GM23338 (cell line): ENCODE measurements around the gene BICRAL. TPM values are rescaled to one million over a fixed set of nuclear protein-coding genes. Genes with fewer than 3 reads are reported as not detected.

Source experiments
- ATAC-seq: fragments of 200-7000 bp; cut with Tn5 transposase; 3 replicates; pipeline ENCODE4 v1.9.1; 2020
- DNase-seq: peaks from one replicate; pipeline ENCODE4 v3.0.0-alpha.2; 2015; ENCODE audit warnings: low spot score
- H2AFZ ChIP-seq: fragments of 200-600 bp; sonication (generic); 2 replicates; pipeline ENCODE4 v1.8.0; 2016; ENCODE audit warnings: antibody characterized with exemption, mild to moderate bottlenecking, moderate library complexity
- H3F3A ChIP-seq: fragments of 200-600 bp; sonication (generic); replicated peaks from 2 replicates; pipeline ENCODE4 v1.8.0; 2017; ENCODE audit warnings: antibody characterized with exemption, mixed run types, low read depth
- H3K27ac ChIP-seq: fragments of 200-600 bp; sonication (generic); 2 replicates; pipeline ENCODE4 v1.6.1; 2016; ENCODE audit warnings: low read depth
- H3K27me3 ChIP-seq: fragments of 200-600 bp; sonication (generic); 2 replicates; pipeline ENCODE4 v1.8.0; 2016; ENCODE audit warnings: mild to moderate bottlenecking, mixed run types, moderate library complexity; ENCODE audit not compliant: insufficient read depth
- H3K36me3 ChIP-seq: fragments of 200-600 bp; sonication (generic); 2 replicates; pipeline ENCODE4 v1.8.0; 2016; ENCODE audit warnings: mild to moderate bottlenecking; ENCODE audit not compliant: insufficient read depth
- H3K4me1 ChIP-seq: fragments of 200-600 bp; sonication (generic); 2 replicates; pipeline ENCODE4 v1.8.0; 2016; ENCODE audit warnings: mild to moderate bottlenecking, moderate library complexity; ENCODE audit not compliant: insufficient read depth
- H3K4me2 ChIP-seq: fragments of 200-600 bp; sonication (generic); 2 replicates; pipeline ENCODE4 v1.7.1; 2017; ENCODE audit warnings: mixed run types
- H3K4me3 ChIP-seq: fragments of 200-600 bp; sonication (generic); 2 replicates; pipeline ENCODE4 v1.6.1; 2016; ENCODE audit warnings: mixed run types
- H3K79me2 ChIP-seq: fragments of 200-600 bp; sonication (generic); replicated peaks from 2 replicates; pipeline ENCODE4 v1.8.0; 2017; ENCODE audit warnings: mild to moderate bottlenecking; ENCODE audit not compliant: insufficient read depth
- H3K9me2 ChIP-seq: fragments of 200-600 bp; sonication (generic); 2 replicates; pipeline ENCODE4 v1.8.0; 2017; ENCODE audit not compliant: insufficient read depth
- H4K20me1 ChIP-seq: fragments of 200-600 bp; sonication (generic); replicated peaks from 2 replicates; pipeline ENCODE4 v1.8.0; 2017; ENCODE audit warnings: mild to moderate bottlenecking; ENCODE audit not compliant: insufficient read depth
- H3K27ac Mint-ChIP-seq: 2 replicates; pipeline ENCODE4 v1.8.0; 2020; ENCODE audit warnings: inconsistent platforms, mild to moderate bottlenecking, moderate library complexity, mixed read lengths
- H3K27me3 Mint-ChIP-seq: 3 replicates; pipeline ENCODE4 v1.8.0; 2022; ENCODE audit warnings: low read depth, mild to moderate bottlenecking, moderate library complexity, mixed read lengths, inconsistent platforms; ENCODE audit not compliant: insufficient read depth, poor library complexity
- H3K36me3 Mint-ChIP-seq: 3 replicates; pipeline ENCODE4 v1.8.0; 2021; ENCODE audit warnings: low read depth, mild to moderate bottlenecking, inconsistent platforms, moderate library complexity, mixed read lengths
- H3K4me1 Mint-ChIP-seq: 3 replicates; pipeline ENCODE4 v1.8.0; 2020; ENCODE audit warnings: mild to moderate bottlenecking, inconsistent platforms, mixed read lengths
- H3K4me3 Mint-ChIP-seq: 3 replicates; pipeline ENCODE4 v1.8.0; 2021; ENCODE audit warnings: moderate library complexity, mild to moderate bottlenecking, inconsistent platforms, mixed read lengths
- H3K9me3 Mint-ChIP-seq: 3 replicates; pipeline ENCODE4 v1.8.0; 2020; ENCODE audit warnings: moderate library complexity, mild to moderate bottlenecking, inconsistent platforms, mixed read lengths
- CREB1 ChIP-seq: fragments of 250-450 bp; sonication (Bioruptor Pico); IDR thresholded peaks from 2 replicates; pipeline ENCODE4 v1.5.0; 2020; ENCODE audit warnings: low read depth, mild to moderate bottlenecking, moderate library complexity
- ETS1 ChIP-seq: IDR thresholded peaks from 2 replicates; pipeline ENCODE4 v1.6.1; 2016; ENCODE audit warnings: antibody characterized with exemption
- EZH2 ChIP-seq: fragments of 200-600 bp; sonication (generic); IDR thresholded peaks from one replicate; pipeline ENCODE4 v1.8.0; 2017; ENCODE audit warnings: antibody characterized with exemption, mild to moderate bottlenecking, low read depth; ENCODE audit not compliant: unreplicated experiment
- EZH2phosphoT487 ChIP-seq: fragments of 200-600 bp; sonication (generic); IDR thresholded peaks from one replicate; pipeline ENCODE4 v1.8.1; 2018; ENCODE audit warnings: antibody characterized with exemption; ENCODE audit not compliant: unreplicated experiment
- JUNB ChIP-seq: IDR thresholded peaks from one replicate; pipeline ENCODE4 v1.6.1; 2016; ENCODE audit warnings: antibody characterized with exemption; ENCODE audit not compliant: unreplicated experiment
- NANOG ChIP-seq: IDR thresholded peaks from 2 replicates; pipeline ENCODE4 v1.6.1; 2016; ENCODE audit warnings: antibody characterized with exemption, borderline replicate concordance
- POLR2AphosphoS5 ChIP-seq: IDR thresholded peaks from 2 replicates; pipeline ENCODE4 v1.6.1; 2016; ENCODE audit warnings: antibody characterized with exemption, low read depth
- STAT1 ChIP-seq: IDR thresholded peaks from one replicate; pipeline ENCODE4 v1.6.1; 2016; ENCODE audit warnings: antibody characterized with exemption; ENCODE audit not compliant: unreplicated experiment
- ZNF114 ChIP-seq: fragments of 250-450 bp; sonication (Bioruptor Pico); IDR thresholded peaks from 2 replicates; pipeline ENCODE4 v1.5.0; 2020; ENCODE audit warnings: mild to moderate bottlenecking, moderate library complexity
- ZNF331 ChIP-seq: fragments of 250-450 bp; sonication (Bioruptor Pico); IDR thresholded peaks from 2 replicates; pipeline ENCODE4 v1.5.0; 2020; ENCODE audit warnings: low read depth, mild to moderate bottlenecking, moderate library complexity
- polyA plus RNA-seq: library from polyadenylated mRNA; unstranded; fragments of >200 nt; fragmentation: Nextera tagmentation; extraction: Ambion mirVana; gene quantifications from 2 replicates; pipeline ENCODE4 v1.2.1, GENCODE V29; 2016
- total RNA-seq: library from RNA; depleted of rRNA; stranded (reverse); fragments of >200 nt; shearing (Covaris generic); gene quantifications from 2 replicates; pipeline ENCODE4 v1.2.3, GENCODE V29; 2014
- TF ChIP-seq, protein P1 (sequence below): IDR thresholded peaks from one replicate; pipeline ENCODE4 v1.6.1; 2018; ENCODE audit warnings: antibody characterized with exemption; ENCODE audit not compliant: unreplicated experiment
- TF ChIP-seq, protein P2 (sequence below): fragments of 250-450 bp; sonication (Bioruptor Pico); IDR thresholded peaks from 2 replicates; pipeline ENCODE4 v1.5.0; 2020; ENCODE audit warnings: mild to moderate bottlenecking, moderate library complexity
- TF ChIP-seq, protein P3 (sequence below), 2 experiments: fragments of 200-600 bp in 1 of 2; sonication (generic) in 1 of 2; conservative IDR thresholded peaks; 2 replicates each; pipeline versions ENCODE4 v1.5.1 to v1.6.1; 2016 to 2017; ENCODE audit warnings: antibody characterized with exemption in 2 of 2, low read depth in 2 of 2, mild to moderate bottlenecking in 2 of 2, moderate library complexity in 1 of 2

BICRAL gene
- total and polyA plus RNA-seq, 2 experiments from 2014 or later = 3.4 to 11.7 TPM

DNA sequence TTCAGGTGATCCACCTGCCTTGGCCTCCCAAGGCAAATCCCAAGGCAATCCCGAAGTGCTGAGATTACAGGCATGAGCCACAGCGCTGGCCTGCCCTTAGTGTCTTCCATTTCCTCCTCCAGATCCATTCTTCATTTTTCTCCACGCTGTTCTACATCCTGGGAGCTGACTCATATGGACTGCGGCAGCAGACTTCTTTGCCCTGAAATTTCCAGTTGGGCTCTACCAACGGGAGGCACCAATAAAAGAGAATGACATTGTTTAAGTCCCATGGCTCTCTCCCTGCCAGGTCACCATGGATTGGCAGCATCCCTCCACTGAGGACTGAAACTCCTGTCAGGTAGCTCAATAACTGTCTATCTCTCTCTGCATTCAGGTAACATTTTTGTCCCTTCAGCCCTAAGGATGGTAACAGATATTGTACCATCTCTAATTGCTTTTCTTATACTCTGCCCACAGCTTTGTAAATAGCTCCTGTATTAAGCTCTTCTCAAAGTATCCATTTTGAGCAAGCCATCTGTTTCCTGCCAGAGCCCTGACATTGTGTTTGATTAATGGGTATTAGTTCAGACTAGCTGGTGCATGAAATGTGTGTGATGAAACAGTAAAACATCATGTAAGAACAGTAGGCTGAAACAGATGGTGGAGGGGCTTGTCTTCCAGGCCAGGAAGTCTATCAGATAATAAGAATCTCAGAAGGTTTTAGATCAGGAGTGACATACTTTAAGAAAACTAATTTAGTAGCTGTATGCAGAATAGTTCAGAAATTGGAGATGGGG lies 39.5 kb upstream of the BICRAL start:
- Histone ChIP-seq H3K79me2 (peaks cover 25% of the 10 kb centered on the region), H3K4me3 (no peak overlapping the region), H3K4me1 (no peaks in the 10 kb centered on the region), H3K27ac (no peak overlapping the region), H2AFZ (no peak overlapping the region), H4K20me1 (peaks cover 11% of the 10 kb centered on the region; the same call in 1 of the 2 replicates), H3K36me3 (no peaks in the 10 kb centered on the region), H3K27me3 (no peaks in the 10 kb centered on the region), H3F3A (peaks cover 9% of the 10 kb centered on the region; the same call in 1 of the 2 replicates), H3K9me2 (no peaks in the 10 kb centered on the region), H3K4me2 (no peak overlapping the region)
- Mint-ChIP-seq H3K27me3 (peaks cover 7% of the 10 kb centered on the region), H3K4me3 (no peak overlapping the region), H3K4me1 (peaks cover 7% of the 10 kb centered on the region), H3K27ac (no peak overlapping the region), H3K9me3 (no peaks in the 10 kb centered on the region; the same call in 2 of the 3 replicates), H3K36me3 (peaks cover 5% of the 10 kb centered on the region)
- ATAC-seq (no peak), DNase-seq (no peak)
- TF ChIP-seq ETS1 (no peak), ZNF114 (CRISPR knock-in tag) (no peak), STAT1 (no peak), CREB1 (CRISPR knock-in tag) (no peak), NANOG (no peak), ZNF331 (CRISPR knock-in tag) (no peak), EZH2 (no peak), POLR2AphosphoS5 (no peak), EZH2phosphoT487 (no peak), JUNB (no peak)
- TF ChIP-seq, protein P1, sequence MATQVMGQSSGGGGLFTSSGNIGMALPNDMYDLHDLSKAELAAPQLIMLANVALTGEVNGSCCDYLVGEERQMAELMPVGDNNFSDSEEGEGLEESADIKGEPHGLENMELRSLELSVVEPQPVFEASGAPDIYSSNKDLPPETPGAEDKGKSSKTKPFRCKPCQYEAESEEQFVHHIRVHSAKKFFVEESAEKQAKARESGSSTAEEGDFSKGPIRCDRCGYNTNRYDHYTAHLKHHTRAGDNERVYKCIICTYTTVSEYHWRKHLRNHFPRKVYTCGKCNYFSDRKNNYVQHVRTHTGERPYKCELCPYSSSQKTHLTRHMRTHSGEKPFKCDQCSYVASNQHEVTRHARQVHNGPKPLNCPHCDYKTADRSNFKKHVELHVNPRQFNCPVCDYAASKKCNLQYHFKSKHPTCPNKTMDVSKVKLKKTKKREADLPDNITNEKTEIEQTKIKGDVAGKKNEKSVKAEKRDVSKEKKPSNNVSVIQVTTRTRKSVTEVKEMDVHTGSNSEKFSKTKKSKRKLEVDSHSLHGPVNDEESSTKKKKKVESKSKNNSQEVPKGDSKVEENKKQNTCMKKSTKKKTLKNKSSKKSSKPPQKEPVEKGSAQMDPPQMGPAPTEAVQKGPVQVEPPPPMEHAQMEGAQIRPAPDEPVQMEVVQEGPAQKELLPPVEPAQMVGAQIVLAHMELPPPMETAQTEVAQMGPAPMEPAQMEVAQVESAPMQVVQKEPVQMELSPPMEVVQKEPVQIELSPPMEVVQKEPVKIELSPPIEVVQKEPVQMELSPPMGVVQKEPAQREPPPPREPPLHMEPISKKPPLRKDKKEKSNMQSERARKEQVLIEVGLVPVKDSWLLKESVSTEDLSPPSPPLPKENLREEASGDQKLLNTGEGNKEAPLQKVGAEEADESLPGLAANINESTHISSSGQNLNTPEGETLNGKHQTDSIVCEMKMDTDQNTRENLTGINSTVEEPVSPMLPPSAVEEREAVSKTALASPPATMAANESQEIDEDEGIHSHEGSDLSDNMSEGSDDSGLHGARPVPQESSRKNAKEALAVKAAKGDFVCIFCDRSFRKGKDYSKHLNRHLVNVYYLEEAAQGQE = no peak
- TF ChIP-seq, protein P2, sequence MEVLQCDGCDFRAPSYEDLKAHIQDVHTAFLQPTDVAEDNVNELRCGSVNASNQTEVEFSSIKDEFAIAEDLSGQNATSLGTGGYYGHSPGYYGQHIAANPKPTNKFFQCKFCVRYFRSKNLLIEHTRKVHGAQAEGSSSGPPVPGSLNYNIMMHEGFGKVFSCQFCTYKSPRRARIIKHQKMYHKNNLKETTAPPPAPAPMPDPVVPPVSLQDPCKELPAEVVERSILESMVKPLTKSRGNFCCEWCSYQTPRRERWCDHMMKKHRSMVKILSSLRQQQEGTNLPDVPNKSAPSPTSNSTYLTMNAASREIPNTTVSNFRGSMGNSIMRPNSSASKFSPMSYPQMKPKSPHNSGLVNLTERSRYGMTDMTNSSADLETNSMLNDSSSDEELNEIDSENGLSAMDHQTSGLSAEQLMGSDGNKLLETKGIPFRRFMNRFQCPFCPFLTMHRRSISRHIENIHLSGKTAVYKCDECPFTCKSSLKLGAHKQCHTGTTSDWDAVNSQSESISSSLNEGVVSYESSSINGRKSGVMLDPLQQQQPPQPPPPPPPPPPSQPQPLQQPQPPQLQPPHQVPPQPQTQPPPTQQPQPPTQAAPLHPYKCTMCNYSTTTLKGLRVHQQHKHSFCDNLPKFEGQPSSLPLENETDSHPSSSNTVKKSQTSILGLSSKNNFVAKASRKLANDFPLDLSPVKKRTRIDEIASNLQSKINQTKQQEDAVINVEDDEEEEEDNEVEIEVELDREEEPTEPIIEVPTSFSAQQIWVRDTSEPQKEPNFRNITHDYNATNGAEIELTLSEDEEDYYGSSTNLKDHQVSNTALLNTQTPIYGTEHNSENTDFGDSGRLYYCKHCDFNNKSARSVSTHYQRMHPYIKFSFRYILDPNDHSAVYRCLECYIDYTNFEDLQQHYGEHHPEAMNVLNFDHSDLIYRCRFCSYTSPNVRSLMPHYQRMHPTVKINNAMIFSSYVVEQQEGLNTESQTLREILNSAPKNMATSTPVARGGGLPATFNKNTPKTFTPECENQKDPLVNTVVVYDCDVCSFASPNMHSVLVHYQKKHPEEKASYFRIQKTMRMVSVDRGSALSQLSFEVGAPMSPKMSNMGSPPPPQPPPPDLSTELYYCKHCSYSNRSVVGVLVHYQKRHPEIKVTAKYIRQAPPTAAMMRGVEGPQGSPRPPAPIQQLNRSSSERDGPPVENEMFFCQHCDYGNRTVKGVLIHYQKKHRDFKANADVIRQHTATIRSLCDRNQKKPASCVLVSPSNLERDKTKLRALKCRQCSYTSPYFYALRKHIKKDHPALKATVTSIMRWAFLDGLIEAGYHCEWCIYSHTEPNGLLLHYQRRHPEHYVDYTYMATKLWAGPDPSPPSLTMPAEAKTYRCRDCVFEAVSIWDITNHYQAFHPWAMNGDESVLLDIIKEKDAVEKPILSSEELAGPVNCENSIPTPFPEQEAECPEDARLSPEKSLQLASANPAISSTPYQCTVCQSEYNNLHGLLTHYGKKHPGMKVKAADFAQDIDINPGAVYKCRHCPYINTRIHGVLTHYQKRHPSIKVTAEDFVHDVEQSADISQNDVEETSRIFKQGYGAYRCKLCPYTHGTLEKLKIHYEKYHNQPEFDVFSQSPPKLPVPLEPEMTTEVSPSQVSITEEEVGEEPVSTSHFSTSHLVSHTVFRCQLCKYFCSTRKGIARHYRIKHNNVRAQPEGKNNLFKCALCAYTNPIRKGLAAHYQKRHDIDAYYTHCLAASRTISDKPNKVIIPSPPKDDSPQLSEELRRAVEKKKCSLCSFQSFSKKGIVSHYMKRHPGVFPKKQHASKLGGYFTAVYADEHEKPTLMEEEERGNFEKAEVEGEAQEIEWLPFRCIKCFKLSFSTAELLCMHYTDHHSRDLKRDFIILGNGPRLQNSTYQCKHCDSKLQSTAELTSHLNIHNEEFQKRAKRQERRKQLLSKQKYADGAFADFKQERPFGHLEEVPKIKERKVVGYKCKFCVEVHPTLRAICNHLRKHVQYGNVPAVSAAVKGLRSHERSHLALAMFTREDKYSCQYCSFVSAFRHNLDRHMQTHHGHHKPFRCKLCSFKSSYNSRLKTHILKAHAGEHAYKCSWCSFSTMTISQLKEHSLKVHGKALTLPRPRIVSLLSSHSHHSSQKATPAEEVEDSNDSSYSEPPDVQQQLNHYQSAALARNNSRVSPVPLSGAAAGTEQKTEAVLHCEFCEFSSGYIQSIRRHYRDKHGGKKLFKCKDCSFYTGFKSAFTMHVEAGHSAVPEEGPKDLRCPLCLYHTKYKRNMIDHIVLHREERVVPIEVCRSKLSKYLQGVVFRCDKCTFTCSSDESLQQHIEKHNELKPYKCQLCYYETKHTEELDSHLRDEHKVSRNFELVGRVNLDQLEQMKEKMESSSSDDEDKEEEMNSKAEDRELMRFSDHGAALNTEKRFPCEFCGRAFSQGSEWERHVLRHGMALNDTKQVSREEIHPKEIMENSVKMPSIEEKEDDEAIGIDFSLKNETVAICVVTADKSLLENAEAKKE (CRISPR knock-in tag) = no peak
- TF ChIP-seq, protein P3, sequence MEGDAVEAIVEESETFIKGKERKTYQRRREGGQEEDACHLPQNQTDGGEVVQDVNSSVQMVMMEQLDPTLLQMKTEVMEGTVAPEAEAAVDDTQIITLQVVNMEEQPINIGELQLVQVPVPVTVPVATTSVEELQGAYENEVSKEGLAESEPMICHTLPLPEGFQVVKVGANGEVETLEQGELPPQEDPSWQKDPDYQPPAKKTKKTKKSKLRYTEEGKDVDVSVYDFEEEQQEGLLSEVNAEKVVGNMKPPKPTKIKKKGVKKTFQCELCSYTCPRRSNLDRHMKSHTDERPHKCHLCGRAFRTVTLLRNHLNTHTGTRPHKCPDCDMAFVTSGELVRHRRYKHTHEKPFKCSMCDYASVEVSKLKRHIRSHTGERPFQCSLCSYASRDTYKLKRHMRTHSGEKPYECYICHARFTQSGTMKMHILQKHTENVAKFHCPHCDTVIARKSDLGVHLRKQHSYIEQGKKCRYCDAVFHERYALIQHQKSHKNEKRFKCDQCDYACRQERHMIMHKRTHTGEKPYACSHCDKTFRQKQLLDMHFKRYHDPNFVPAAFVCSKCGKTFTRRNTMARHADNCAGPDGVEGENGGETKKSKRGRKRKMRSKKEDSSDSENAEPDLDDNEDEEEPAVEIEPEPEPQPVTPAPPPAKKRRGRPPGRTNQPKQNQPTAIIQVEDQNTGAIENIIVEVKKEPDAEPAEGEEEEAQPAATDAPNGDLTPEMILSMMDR (conservative IDR thresholded peaks at IDR 0.05; ENCODE audit: low read depth in 2 of 2) = no peak
